ENCODE results near the gene OBP2B. TPM values are rescaled to one million over a fixed set of nuclear protein-coding genes. Genes with fewer than 3 reads are reported as not detected.
"Not testable (repeated sequence)": the region's sequence is repeated elsewhere in the genome, so short reads cannot be mapped to it uniquely, and the experiment has no call there.

The OBP2B gene
- polyA plus RNA-seq, 1 experiment: not detected

- H3K9me3 ChIP-seq (ENCODE audit: control insufficient read depth, insufficient read depth, low read length): no peaks in the 10 kb centered on the region
- H3K27me3 ChIP-seq (ENCODE audit: control insufficient read depth, insufficient read depth, low read length): no peaks in the 10 kb centered on the region
- ChIA-PET POLR2A (no interaction called here), CTCF (no interaction called here)
- H3K4me3 ChIP-seq (ENCODE audit: low read depth, low read length): no peak overlapping the region
- no peak for DNase-seq (ENCODE audit: low read depth, low spot score)
- TF ChIP-seq, protein P1, sequence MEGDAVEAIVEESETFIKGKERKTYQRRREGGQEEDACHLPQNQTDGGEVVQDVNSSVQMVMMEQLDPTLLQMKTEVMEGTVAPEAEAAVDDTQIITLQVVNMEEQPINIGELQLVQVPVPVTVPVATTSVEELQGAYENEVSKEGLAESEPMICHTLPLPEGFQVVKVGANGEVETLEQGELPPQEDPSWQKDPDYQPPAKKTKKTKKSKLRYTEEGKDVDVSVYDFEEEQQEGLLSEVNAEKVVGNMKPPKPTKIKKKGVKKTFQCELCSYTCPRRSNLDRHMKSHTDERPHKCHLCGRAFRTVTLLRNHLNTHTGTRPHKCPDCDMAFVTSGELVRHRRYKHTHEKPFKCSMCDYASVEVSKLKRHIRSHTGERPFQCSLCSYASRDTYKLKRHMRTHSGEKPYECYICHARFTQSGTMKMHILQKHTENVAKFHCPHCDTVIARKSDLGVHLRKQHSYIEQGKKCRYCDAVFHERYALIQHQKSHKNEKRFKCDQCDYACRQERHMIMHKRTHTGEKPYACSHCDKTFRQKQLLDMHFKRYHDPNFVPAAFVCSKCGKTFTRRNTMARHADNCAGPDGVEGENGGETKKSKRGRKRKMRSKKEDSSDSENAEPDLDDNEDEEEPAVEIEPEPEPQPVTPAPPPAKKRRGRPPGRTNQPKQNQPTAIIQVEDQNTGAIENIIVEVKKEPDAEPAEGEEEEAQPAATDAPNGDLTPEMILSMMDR (IDR thresholded peaks at IDR 0.05; ENCODE audit: low read depth, low read length): no peak
- H3K27ac ChIP-seq (ENCODE audit: low read depth, low read length): no peak overlapping the region
Measured at GRCh38 chr9:133207540-133208170, 1.4 kb downstream of the OBP2B start.

GRCh38 chr9:133207021-133207531, 2.0 kb downstream of the OBP2B start:
- H3K27ac ChIP-seq (ENCODE audit: low read depth, low read length): no peak overlapping the region
- ChIA-PET CTCF (no interaction called here), POLR2A (no interaction called here)
- DNase-seq (ENCODE audit: low read depth, low spot score): no peak
- no peak overlapping the region for H3K4me3 ChIP-seq (ENCODE audit: low read depth, low read length)
- no peaks in the 10 kb centered on the region for H3K27me3 ChIP-seq (ENCODE audit: control insufficient read depth, insufficient read depth, low read length)
- TF ChIP-seq, protein P1 (IDR thresholded peaks at IDR 0.05; ENCODE audit: low read depth, low read length): no peak
- H3K9me3 ChIP-seq (ENCODE audit: control insufficient read depth, insufficient read depth, low read length): no peaks in the 10 kb centered on the region

DNA sequence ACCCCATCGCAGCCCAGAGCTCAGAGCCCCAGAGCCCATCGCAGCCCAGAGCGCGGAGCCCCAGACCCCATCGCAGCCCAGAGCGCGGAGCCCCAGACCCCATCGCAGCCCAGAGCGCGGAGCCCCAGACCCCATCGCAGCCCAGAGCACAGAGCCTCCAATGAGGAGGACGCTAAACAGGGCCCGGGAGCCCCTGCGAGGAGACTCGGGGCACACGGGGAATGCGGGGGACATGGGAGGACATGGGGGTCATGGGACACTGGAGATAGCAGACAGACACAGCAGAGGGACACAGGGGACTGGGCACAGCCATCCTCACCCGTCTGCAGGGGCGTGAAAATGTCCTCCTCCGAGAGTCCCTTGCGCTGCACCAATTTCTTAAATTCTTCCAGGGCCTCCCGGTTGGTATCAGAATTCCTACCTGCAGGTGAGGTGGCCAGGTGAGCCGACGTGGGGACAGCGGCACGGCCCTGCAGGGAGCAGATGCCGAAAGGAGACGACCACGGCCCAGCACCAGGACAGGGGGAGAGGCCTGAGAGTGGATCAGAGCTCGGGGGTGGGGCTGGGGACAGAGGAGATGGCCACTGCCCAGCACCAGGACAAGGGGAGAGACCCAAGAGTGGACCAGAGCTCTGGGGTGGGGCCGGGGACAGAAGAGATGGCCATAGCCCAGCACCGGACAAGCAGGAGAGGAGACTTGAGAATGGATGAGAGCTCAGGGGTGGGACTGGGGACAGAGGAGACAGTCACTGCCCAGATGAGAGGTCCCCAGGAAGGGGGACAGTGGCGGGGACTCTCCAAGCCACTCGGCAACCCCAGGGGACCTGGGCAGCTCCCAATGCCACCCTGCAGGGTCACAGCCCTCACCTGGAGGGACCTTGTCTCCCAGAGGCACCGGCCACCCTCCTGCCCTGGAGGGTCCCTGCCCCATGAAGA, 2.8 kb downstream of the OBP2B start:
- Histone ChIP-seq H3K27me3 (ENCODE audit: control insufficient read depth, insufficient read depth, low read length) (peaks cover 5% of the 10 kb centered on the region), H3K4me3 (ENCODE audit: low read depth, low read length) (no peak overlapping the region), H3K9me3 (ENCODE audit: control insufficient read depth, insufficient read depth, low read length) (no peaks in the 10 kb centered on the region), H3K27ac (ENCODE audit: low read depth, low read length) (no peak overlapping the region)
- POLR2A ChIA-PET: no interaction called here
- TF ChIP-seq, protein P1 (IDR thresholded peaks at IDR 0.05; ENCODE audit: low read depth, low read length): no peak
- no peak for DNase-seq (ENCODE audit: low read depth, low spot score)
- CTCF ChIA-PET: no interaction called here

- CTCF ChIA-PET; H3K4me3 ChIP-seq (ENCODE audit: low read depth, low read length); H3K9me3 ChIP-seq (ENCODE audit: control insufficient read depth, insufficient read depth, low read length); POLR2A ChIA-PET; DNase-seq (ENCODE audit: low read depth, low spot score); H3K27ac ChIP-seq (ENCODE audit: low read depth, low read length); H3K27me3 ChIP-seq (ENCODE audit: control insufficient read depth, insufficient read depth, low read length): not testable (repeated sequence)
Measured at GRCh38 chr9:133205481-133205887, 3.6 kb downstream of the OBP2B start.

GRCh38 chr9:133204993-133205336, 4.1 kb downstream of the OBP2B start:
- Histone ChIP-seq H3K27me3 (ENCODE audit: control insufficient read depth, insufficient read depth, low read length) (peaks cover 12% of the 10 kb centered on the region), H3K9me3 (ENCODE audit: control insufficient read depth, insufficient read depth, low read length) (peaks cover 3% of the 10 kb centered on the region; the same call in 1 of the 2 replicates), H3K27ac (ENCODE audit: low read depth, low read length) (no peak overlapping the region), H3K4me3 (ENCODE audit: low read depth, low read length) (no peak overlapping the region)
- ChIA-PET POLR2A (no interaction called here), CTCF (no interaction called here)
- DNase-seq (ENCODE audit: low read depth, low spot score): no peak
- TF ChIP-seq, protein P1 (IDR thresholded peaks at IDR 0.05; ENCODE audit: low read depth, low read length): no peak
